GM19240 (cell line): ENCODE measurements around the gene CD9.
"Not testable (repeated sequence)": the region's sequence is repeated elsewhere in the genome, so short reads cannot be mapped to it uniquely, and the experiment has no call there.

ENCODE experiments used
- DNase-seq: peaks from one replicate; pipeline ENCODE4 v3.0.0; 2011; ENCODE audit warnings: low spot score; ENCODE audit not compliant: insufficient read length

CD9 gene

GRCh38 chr12:6180268-6181051, 19.7 kb upstream of the CD9 start:
- DNase-seq: no peak

GRCh38 chr12:6181166-6181565, 19.0 kb upstream of the CD9 start:
- DNase-seq: no peak

GRCh38 chr12:6181583-6182278, 18.5 kb upstream of the CD9 start:
- no peak for DNase-seq

- DNase-seq: no peak
Observed at GRCh38 chr12:6182279-6182898, 17.8 kb upstream of the CD9 start.

GRCh38 chr12:6183689-6184428, 16.3 kb upstream of the CD9 start:
- no peak for DNase-seq

GRCh38 chr12:6185961-6186827, 14.0 kb upstream of the CD9 start:
- no peak for DNase-seq

- DNase-seq: no peak
Observed at GRCh38 chr12:6187948-6188793, 12.0 kb upstream of the CD9 start.

- DNase-seq: no peak
Observed at GRCh38 chr12:6189028-6189427, 11.2 kb upstream of the CD9 start.

GRCh38 chr12:6189952-6190598, 10.1 kb upstream of the CD9 start:
- not testable (repeated sequence) for DNase-seq

GRCh38 chr12:6190767-6191530, 9.3 kb upstream of the CD9 start:
- not testable (repeated sequence) for DNase-seq

GRCh38 chr12:6192604-6193380, 7.4 kb upstream of the CD9 start:
- no peak for DNase-seq

GRCh38 chr12:6193853-6194815, 6.1 kb upstream of the CD9 start:
- no peak for DNase-seq

- DNase-seq: peak; percentile 96
Observed at GRCh38 chr12:6195665-6196535, 4.3 kb upstream of the CD9 start.

- no peak for DNase-seq
Observed at GRCh38 chr12:6198051-6198450, 2.1 kb upstream of the CD9 start.

- no peak for DNase-seq
Observed at GRCh38 chr12:6198556-6198955, 1.6 kb upstream of the CD9 start.
